Neutrophil (primary cell): ENCODE data around the gene IL17RC.
A peak's percentile ranks its signal among the peaks of the same experiment; 100 is the strongest.

Experiments used
- H3K27ac ChIP-seq: fragments of 200-600 bp; sonication (generic); 2 replicates; pipeline ENCODE4 v1.5.1; 2016; ENCODE audit warnings: mild to moderate bottlenecking, moderate library complexity
- H3K27me3 ChIP-seq: fragments of 200-600 bp; sonication (generic); 2 replicates; pipeline ENCODE4 v1.6.0; 2016; ENCODE audit warnings: mild to moderate bottlenecking
- H3K36me3 ChIP-seq: fragments of 200-600 bp; sonication (generic); 2 replicates; pipeline ENCODE4 v1.5.1; 2017
- H3K4me1 ChIP-seq, 2 experiments: fragments of 200-600 bp in 1 of 2; sonication (generic) in 1 of 2; 1 replicate in 1 of 2; 2 replicates in 1 of 2; pipeline versions ENCODE4 v1.5.1 to v1.6.1; 2013 to 2016; ENCODE audit warnings: low read depth in 1 of 2, low read length in 1 of 2, mild to moderate bottlenecking in 1 of 2, moderate library complexity in 1 of 2; ENCODE audit not compliant: control insufficient read depth in 1 of 2, insufficient read depth in 1 of 2
- H3K4me3 ChIP-seq, 2 experiments: fragments of 200-600 bp in 1 of 2; sonication (generic) in 1 of 2; 1 replicate in 1 of 2; 2 replicates in 1 of 2; pipeline ENCODE4 v1.5.1; 2013 to 2016; ENCODE audit warnings: low read depth in 1 of 2, low read length in 1 of 2, mild to moderate bottlenecking in 1 of 2, moderate library complexity in 1 of 2
- H3K9me3 ChIP-seq: fragments of 200-600 bp; sonication (generic); 2 replicates; pipeline ENCODE4 v1.5.1; 2016
- CTCF ChIP-seq: fragments of 200-600 bp; sonication (generic); IDR thresholded peaks from 2 replicates; pipeline ENCODE4 v1.5.1; 2016; ENCODE audit warnings: antibody characterized with exemption

IL17RC gene

GRCh38 chr3:9976721-9977709, 60.1 kb downstream of the IL17RC start:
- H3K4me3 ChIP-seq, result no peak overlapping the region
- peaks cover 20 to 22% of the 10 kb centered on the region in 2 experiments for H3K4me1 ChIP-seq
- no peak for TF ChIP-seq CTCF
- H3K27ac ChIP-seq, result peak overlapping the region; percentile 74
- H3K27me3 ChIP-seq, result no peaks in the 10 kb centered on the region
- H3K9me3 ChIP-seq, result no peaks in the 10 kb centered on the region
- H3K36me3 ChIP-seq, result peaks cover 61% of the 10 kb centered on the region

DNA sequence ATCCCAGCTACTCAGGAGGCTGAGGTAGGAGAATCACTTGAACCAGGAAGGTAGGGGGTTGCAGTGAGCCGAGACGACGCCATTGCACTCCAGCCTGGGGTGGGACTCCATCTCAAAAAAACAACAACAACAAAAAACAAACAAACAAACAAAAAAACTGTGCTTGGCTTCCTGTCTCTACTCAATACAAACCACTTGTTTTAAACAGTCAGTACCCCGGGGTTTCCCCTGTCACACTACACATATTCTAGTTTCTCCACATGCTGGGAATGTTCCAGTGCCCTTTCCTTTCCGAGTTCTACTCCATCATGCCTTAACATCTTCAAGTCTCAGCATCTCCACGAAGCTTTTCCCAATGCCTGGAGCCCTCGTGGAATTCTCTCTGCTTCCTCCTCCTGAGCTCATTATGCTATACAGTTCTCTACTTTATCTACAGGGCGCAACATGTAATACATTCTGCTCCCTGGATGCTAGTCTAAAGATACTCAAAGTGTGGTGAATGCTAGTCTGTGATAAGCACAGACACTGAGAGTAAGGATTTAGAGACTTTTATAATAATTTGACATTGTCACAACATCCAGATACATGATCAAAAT, 61.9 kb downstream of the IL17RC start:
- H3K4me3 ChIP-seq, result no peak overlapping the region
- H3K36me3 ChIP-seq, result peaks cover 44% of the 10 kb centered on the region
- peak overlapping the region; percentile 63 for H3K27ac ChIP-seq
- H3K27me3 ChIP-seq, result no peaks in the 10 kb centered on the region
- no peaks in the 10 kb centered on the region for H3K9me3 ChIP-seq
- TF ChIP-seq CTCF, result no peak
- H3K4me1 ChIP-seq, result peaks cover 20 to 22% of the 10 kb centered on the region in 2 experiments

GRCh38 chr3:9980251-9980650, 63.4 kb downstream of the IL17RC start:
- H3K36me3 ChIP-seq, result peaks cover 41% of the 10 kb centered on the region
- H3K4me1 ChIP-seq, result peaks cover 22% of the 10 kb centered on the region in 2 experiments
- no peaks in the 10 kb centered on the region for H3K9me3 ChIP-seq
- no peak overlapping the region for H3K4me3 ChIP-seq
- no peak for TF ChIP-seq CTCF
- no peaks in the 10 kb centered on the region for H3K27me3 ChIP-seq
- H3K27ac ChIP-seq, result peak overlapping the region; percentile 63
